Measurements from ENCODE around the gene FBXO17.
"Not testable (repeated sequence)": the region's sequence is repeated elsewhere in the genome, so short reads cannot be mapped to it uniquely, and the experiment has no call there.

Gene FBXO17

DNA sequence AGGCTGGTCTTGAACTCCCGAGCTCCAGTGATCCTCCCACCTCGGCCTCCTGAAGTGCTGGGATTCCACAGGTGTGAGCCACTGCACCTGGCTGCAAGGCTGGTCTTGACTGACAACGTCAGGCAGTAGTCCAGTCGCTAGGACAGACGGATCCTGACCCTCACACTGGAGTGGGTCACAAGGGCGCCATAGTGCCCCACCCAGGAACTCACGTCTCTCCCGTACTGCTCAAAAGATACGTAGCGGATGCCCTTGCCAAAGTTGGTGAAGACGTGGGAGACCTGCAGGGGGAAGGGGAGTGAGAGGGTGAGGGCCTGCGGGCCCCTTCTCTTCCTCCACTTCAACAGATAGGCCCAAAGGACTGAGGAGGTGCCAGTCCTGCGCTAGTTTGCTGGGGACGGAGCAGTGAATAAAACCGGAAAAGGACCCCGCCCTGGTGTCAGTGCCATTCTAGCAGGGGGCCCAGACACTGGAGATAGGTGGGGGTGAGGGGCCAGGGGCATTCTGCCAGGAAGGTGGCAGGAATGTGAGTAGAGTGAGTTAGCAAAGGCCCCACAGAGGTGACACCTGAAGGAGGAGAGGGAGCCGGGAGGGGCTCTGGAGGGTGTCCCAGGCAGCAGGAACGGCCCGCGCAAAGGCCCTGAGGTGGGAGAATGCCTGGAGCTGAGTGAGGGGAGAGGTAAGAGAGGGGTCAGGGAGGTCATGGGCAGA lies 32.9 kb downstream of the FBXO17 start:
- DNase-seq, result no peak

- DNase-seq, result no peak
These were observed 33.6 kb downstream of the FBXO17 start for GRCh38 chr19:38941979-38942378.

GRCh38 chr19:38941466-38941865 lies 34.1 kb downstream of the FBXO17 start:
- not testable (repeated sequence) for DNase-seq

GRCh38 chr19:38939957-38940356 lies 35.6 kb downstream of the FBXO17 start:
- DNase-seq, result no peak

- DNase-seq, result no peak
These were observed 42.0 kb downstream of the FBXO17 start for GRCh38 chr19:38933544-38933943.

GRCh38 chr19:38932425-38933179 lies 42.9 kb downstream of the FBXO17 start:
- no peak for DNase-seq

DNA sequence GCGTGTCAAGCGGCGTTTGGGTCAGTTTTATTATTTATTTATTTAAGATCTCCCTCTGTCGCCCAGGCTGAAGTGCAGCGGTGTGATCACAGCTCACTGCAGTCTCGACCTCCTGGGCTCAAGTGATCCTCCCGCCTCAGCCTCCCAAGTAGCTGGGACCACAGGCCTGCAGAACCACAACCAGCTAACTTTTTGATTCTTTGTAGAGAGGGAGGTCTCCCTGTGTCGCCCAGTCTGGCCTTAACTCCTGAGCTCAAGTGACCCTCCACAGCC lies 44.1 kb downstream of the FBXO17 start:
- no peak for DNase-seq

GRCh38 chr19:38930776-38931520 lies 44.6 kb downstream of the FBXO17 start, which contains the start of gene MRPS12:
Gene MRPS12, plus strand, starts transcription at chr19:38930944. Its CDS starts 351 bp downstream, at chr19:38931295.
- DNase-seq, result peak; percentile 93 to 98

- peak; percentile 62 to 75 for DNase-seq
These were observed 45.4 kb downstream of the FBXO17 start, which contains the start of gene SARS2 for GRCh38 chr19:38929929-38930775. Gene SARS2, minus strand, starts transcription at chr19:38930763. Its CDS starts 27 bp downstream, at chr19:38930736.

DNA sequence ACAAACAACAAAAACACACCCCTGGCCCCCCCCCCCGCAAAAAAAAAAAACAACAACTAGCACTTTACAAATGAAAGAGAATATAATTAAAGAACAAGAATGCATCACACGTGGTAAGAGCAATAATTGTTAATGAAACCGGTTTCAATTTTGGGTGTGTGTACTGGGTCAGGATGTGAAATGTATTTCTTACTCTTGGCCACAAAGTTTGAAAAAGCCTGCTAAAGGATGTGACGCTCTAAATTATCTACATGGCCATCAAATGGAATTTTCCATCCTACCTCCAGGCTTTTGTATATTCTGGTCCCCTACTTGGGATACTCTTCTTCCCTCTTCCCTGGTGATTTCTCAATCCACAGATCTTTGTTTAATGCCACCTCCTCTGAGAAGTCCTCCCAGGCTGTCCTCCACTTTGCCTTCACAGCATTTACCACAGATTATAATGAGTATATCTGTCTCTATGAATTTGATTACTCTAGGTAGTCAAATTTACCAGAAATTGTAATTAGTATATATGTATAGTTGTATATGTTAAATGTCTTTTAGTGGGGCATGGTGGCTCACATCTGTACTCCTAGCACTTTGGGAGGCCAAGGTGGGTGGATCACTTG lies 47.0 kb downstream of the FBXO17 start:
- DNase-seq, result no peak

DNA sequence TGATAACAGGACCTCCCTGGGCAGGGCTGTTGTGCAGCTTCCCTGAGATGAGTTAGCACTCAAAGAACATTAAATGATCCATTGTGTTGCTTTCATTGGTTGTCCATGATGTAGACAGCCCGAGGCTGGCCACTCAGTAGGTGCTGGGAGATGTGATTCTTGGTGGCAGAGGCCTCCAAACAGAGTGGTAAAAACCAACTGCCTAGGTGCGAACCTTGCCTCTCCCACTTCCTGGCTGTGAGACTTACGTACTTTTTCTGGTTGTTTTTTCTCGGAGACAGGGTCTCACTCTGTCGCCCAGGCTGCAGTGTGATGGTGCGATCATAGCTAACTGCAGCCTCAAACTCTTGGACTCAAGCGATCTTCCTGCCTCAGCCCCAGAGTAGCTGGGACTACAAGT lies 51.2 kb downstream of the FBXO17 start:
- no peak for DNase-seq

- no peak for DNase-seq
These were observed 53.1 kb downstream of the FBXO17 start for GRCh38 chr19:38922482-38922881.

- no peak for DNase-seq
These were observed 53.9 kb downstream of the FBXO17 start for GRCh38 chr19:38921420-38922274.

DNA sequence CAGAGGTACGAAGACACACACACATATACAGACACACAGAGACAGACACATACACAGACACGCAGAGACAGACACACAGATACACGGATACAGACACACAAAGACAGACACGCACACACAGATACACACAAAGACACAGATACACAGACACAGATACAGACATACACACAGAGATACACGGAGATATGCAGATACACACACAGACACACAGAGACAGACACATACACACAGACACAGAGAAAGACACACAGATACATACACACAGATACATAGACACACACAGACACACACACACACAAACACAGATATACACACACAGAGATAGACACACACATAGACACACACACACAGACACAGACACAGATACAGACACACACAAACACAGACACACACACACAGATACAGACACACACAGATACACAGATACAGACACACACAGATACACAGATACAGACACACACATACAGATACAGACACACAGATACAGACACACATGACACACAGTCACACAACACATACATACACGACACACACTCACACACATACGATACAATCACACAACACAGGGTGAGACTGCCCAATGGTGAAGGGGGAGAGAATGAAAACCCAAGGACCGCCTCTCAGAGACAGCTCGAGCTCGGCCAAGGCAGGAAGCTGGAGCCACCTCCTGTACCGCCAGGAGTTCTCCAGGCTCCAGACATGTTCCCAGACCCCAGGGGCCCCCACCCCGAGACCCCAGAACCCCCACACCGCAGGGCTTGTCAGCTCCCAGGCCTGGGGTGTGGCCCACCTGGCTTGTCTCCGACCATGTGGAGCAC lies 54.7 kb downstream of the FBXO17 start:
- DNase-seq, result no peak

GRCh38 chr19:38919837-38920601 lies 55.5 kb downstream of the FBXO17 start:
- no peak for DNase-seq

- DNase-seq, result no peak
These were observed 57.0 kb downstream of the FBXO17 start for GRCh38 chr19:38918526-38918925.

DNA sequence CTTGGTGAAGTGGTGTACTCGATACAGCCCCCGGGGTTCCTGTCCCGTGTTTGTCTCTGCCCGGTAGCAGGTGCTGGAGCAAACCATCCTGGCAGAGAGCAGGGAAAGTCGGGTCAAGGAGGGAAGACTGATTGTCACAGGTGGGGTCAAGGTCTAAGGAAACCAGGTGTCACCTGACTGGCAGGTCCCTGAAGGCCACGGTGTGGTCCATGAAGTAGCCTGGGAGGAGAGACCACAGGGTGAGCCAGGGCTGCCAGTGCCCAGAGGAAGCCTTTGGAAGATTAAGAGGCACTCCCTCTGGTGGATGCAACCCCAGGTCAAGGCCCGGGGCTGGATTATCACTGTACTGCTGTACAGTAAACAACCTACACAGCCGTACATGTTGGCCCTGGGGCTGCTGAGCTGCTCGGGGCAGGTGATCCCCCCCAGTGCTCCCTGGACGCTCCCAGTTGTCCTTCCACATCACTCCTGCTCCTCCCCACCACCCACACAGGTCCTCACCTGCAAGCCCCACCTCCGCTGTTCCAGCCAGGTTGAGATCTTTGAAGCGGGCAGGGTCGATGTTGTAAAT lies 57.5 kb downstream of the FBXO17 start:
- no peak for DNase-seq

GRCh38 chr19:38917516-38917915 lies 58.0 kb downstream of the FBXO17 start:
- DNase-seq, result no peak
